ENCODE results near the gene RAB40B. TPM values are rescaled to one million over a fixed set of nuclear protein-coding genes. Genes with fewer than 3 reads are reported as not detected.

The RAB40B gene
- total RNA-seq, 2 experiments from 2014 or later, result 0.42 to 0.52 TPM

DNA sequence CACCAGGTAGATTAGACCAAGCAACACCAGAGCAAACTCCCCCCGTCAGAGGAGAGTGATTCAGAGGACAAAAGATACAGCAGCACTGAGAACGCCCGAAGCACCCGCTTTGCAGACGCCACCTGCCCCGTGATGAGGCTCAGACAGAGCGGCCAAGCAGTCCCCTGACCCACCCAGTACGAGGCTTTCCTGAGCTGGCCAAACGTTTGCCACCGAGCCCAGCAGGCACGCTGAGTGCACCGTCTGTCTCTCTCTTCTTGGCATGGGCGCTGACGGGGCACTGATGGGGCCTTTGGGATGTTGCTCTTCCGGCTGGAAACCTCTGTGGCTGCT is 30.9 kb downstream of the RAB40B start:
- H3K4me1 Mint-ChIP-seq (ENCODE audit: low read depth), result peaks cover 5% of the 10 kb centered on the region
- no peak overlapping the region for H3K27ac Mint-ChIP-seq
- intact Hi-C loops (cut with micrococcal nuclease), result no loop called here
- H3K27me3 Mint-ChIP-seq (ENCODE audit: low read depth), result no peaks in the 10 kb centered on the region
- CTCF ChIA-PET, result interaction anchor here (0.6 kb wide), 1 partner anchor 270 kb away, joined by 3 read pairs; no protein-coding TSS in a partner anchor
- DNase-seq, result no peak
- H3K9me3 Mint-ChIP-seq, result no peaks in the 10 kb centered on the region
- no peaks in the 10 kb centered on the region for H3K36me3 Mint-ChIP-seq (ENCODE audit: low read depth)
- H3K4me3 Mint-ChIP-seq, result no peak overlapping the region

DNA sequence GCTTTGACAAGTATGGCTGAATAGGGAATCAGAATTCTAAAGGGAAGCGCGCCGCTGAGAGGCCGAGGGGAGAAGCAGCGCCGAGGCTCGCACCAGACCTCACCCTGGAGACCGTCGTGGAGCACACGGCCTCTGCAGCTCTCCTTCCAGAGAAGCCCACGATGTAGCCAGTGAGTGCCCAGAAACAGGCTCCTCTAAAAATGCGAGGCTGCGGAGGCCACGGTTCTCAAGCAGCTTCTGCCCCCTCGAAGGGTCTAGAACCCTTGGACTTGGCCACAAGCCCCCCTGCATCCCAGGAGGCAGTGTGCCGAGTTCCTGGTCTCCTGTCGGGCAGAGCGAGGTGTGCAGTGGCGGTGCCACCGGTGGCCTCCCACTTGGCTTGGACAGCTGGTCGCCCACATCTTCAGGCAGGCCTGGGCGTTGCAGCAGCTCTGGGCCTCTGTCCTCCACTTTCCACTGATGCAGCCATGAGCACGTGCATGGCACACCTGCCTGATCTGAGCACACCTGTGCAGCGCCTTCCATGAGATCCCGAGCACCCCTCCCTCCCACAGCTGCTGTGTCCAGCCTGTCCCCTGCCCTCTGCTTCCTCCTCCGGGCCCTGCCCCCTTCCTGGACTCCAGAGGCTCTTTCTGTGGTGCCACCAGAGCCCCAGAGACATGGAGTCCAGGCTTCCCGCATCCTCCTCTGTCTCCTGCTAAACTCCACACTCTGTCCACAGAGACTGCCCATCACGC is 31.4 kb downstream of the RAB40B start:
- Mint-ChIP-seq H3K9me3 (no peaks in the 10 kb centered on the region), H3K27ac (no peak overlapping the region), H3K4me3 (no peak overlapping the region), H3K4me1 (ENCODE audit: low read depth) (peaks cover 5% of the 10 kb centered on the region), H3K27me3 (ENCODE audit: low read depth) (no peaks in the 10 kb centered on the region), H3K36me3 (ENCODE audit: low read depth) (no peaks in the 10 kb centered on the region)
- intact Hi-C loops (cut with micrococcal nuclease), result no loop called here
- no peak for DNase-seq
- CTCF ChIA-PET, result no interaction called here

DNA sequence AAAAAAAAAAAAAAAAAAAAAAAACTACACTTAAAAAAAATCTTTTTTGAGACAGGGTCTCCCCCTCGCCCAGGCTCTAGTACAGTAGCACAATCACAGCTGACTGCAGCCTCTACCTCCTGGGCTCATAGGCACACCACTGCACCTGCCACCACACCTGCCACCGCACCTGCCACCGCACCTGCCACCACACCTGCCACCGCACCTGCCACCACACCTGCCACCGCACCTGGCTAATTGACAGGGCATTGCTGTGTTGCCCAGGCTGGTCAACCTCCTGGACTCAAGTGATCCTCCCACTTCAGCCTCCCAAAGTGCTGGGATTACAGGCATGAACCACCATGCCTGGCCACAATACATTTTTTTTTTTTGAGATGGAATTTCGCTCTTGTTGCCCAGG is 32.6 kb downstream of the RAB40B start:
- H3K27me3 Mint-ChIP-seq (ENCODE audit: low read depth), result no peaks in the 10 kb centered on the region

DNA sequence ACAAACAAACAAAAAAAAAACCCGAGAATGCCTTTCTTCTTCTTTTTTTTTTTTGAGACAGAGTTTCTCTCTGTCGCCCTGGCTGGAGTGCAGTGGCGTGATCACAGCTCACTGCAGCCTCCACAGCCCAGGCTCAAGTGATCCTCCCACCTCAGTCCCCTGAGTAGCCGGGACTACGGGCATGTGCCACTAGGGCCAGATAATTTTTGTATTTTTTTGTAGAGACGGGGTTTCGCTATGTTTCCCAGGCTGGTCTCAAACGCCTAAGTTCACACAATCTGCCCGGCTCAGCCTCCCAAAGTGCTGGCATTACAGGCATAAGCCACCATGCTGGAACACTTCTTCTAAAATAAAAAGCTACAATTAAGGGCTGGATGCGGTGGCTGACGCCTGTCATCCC is 33.3 kb downstream of the RAB40B start:
- CTCF ChIA-PET, result no interaction called here
- Mint-ChIP-seq H3K9me3 (no peaks in the 10 kb centered on the region), H3K27me3 (ENCODE audit: low read depth) (no peaks in the 10 kb centered on the region), H3K4me3 (no peak overlapping the region), H3K4me1 (ENCODE audit: low read depth) (peaks cover 5% of the 10 kb centered on the region), H3K36me3 (ENCODE audit: low read depth) (no peaks in the 10 kb centered on the region), H3K27ac (no peak overlapping the region)
- no peak for DNase-seq
- intact Hi-C loops (cut with micrococcal nuclease), result no loop called here

More for the DNA sequence above, 32.6 kb downstream of the RAB40B start:
- Mint-ChIP-seq H3K4me3 (no peak overlapping the region), H3K9me3 (no peaks in the 10 kb centered on the region), H3K36me3 (ENCODE audit: low read depth) (no peaks in the 10 kb centered on the region), H3K4me1 (ENCODE audit: low read depth) (peaks cover 5% of the 10 kb centered on the region), H3K27ac (no peak overlapping the region)
- CTCF ChIA-PET, result interaction anchor here (1.0 kb wide), 1 partner anchor 109 kb away, joined by 3 read pairs; no protein-coding TSS in a partner anchor
- intact Hi-C loops (cut with micrococcal nuclease), result no loop called here
- no peak for DNase-seq

DNA sequence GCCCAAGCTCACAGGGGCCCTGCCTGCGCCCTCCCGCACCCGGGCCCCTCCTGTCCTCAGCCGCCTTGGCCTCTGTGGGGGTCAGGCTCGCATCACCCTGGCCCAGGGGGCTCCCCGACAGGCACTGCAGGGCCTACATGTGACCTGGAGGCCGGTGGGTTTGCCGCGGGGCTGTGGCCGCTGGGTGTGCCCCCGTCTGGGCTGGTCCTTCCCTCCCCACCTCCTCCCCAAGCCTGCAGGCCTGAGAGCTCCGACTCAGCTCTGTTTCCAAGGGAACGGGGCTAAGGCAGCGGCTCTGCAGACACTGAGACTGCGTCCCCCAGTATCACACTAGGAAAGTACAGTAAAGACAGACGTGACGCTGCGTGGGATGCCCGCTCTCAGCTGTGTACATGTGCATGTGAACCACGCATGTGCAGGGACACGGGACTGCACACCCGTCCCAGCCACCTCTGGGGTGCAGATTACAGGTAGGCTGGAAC is 33.8 kb downstream of the RAB40B start:
- CTCF ChIA-PET, result no interaction called here
- no peak overlapping the region for H3K27ac Mint-ChIP-seq
- DNase-seq, result no peak
- intact Hi-C loops (cut with micrococcal nuclease), result no loop called here
- no peaks in the 10 kb centered on the region for H3K36me3 Mint-ChIP-seq (ENCODE audit: low read depth)
- no peak overlapping the region for H3K4me3 Mint-ChIP-seq
- no peaks in the 10 kb centered on the region for H3K27me3 Mint-ChIP-seq (ENCODE audit: low read depth)
- no peaks in the 10 kb centered on the region for H3K9me3 Mint-ChIP-seq
- H3K4me1 Mint-ChIP-seq (ENCODE audit: low read depth), result peaks cover 5% of the 10 kb centered on the region

DNA sequence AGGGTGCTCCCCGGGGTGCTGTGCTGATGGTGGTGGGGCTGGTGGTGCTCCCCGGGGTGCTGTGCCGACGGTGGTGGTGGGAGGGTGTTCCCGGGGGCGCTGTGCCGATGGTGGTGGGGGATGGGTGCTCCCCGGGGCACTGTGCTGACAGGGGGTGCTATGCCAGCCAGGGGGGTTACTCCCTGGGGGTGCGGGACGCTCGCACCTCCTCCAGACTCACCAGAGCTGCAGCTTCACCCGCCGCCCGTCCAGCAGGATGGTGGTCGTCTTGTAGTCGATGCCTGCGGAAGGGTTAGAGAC is 34.3 kb downstream of the RAB40B start:
- DNase-seq, result no peak
- Mint-ChIP-seq H3K4me3 (no peak overlapping the region), H3K27me3 (ENCODE audit: low read depth) (no peaks in the 10 kb centered on the region), H3K9me3 (no peaks in the 10 kb centered on the region), H3K36me3 (ENCODE audit: low read depth) (no peaks in the 10 kb centered on the region), H3K27ac (no peak overlapping the region), H3K4me1 (ENCODE audit: low read depth) (peaks cover 5% of the 10 kb centered on the region)
- CTCF ChIA-PET, result no interaction called here
- intact Hi-C loops (cut with micrococcal nuclease), result no loop called here

DNA sequence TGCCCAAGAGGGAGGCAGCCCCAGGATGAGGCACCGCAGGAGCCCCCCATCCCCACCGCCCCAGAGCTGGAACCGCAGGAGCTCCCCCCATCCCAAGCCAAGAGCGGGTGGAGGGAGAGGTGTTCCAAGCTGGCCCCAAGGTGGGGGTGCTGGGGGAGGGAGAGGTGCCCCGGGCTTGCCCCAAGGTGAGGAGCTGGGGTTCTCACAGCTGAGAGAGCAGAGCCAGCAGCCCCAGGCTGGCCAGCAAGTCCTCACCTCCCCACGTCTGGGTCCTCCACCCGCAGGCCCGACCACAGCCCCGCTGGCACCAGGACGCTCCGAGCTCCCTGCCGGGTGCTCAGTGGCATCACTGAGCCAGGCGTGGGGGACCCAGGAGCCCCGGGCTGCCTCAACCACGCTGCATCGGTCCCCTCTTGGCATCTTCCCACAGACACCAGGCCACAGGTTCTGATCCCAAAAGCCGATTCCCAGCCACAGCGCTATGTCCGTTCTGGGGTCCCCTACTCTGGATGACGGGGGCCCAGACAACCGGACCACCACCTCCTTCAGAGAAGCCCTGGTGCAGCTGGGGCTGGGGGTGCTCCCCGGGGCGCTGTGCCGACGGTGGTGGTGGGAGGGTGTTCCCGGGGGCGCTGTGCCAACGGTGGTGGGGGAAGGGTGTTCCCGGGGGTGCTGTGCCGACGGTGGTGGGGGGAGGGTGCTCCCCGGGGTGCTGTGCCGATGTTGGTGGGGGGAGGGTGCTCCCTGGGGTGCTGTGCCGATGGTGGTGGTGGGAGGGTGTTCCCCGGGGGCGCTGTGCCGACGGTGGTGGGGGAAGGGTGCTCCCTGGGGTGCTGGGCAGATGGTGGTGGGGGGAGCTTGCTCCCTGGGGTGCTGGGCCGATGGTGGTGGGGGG is 34.9 kb downstream of the RAB40B start:
- CTCF ChIA-PET, result no interaction called here
- no peaks in the 10 kb centered on the region for H3K9me3 Mint-ChIP-seq
- H3K4me1 Mint-ChIP-seq (ENCODE audit: low read depth), result peaks cover 3% of the 10 kb centered on the region
- H3K36me3 Mint-ChIP-seq (ENCODE audit: low read depth), result no peaks in the 10 kb centered on the region
- no peaks in the 10 kb centered on the region for H3K27me3 Mint-ChIP-seq (ENCODE audit: low read depth)
- no peak for DNase-seq
- H3K4me3 Mint-ChIP-seq, result no peak overlapping the region
- H3K27ac Mint-ChIP-seq, result no peak overlapping the region
- intact Hi-C loops (cut with micrococcal nuclease), result no loop called here

DNA sequence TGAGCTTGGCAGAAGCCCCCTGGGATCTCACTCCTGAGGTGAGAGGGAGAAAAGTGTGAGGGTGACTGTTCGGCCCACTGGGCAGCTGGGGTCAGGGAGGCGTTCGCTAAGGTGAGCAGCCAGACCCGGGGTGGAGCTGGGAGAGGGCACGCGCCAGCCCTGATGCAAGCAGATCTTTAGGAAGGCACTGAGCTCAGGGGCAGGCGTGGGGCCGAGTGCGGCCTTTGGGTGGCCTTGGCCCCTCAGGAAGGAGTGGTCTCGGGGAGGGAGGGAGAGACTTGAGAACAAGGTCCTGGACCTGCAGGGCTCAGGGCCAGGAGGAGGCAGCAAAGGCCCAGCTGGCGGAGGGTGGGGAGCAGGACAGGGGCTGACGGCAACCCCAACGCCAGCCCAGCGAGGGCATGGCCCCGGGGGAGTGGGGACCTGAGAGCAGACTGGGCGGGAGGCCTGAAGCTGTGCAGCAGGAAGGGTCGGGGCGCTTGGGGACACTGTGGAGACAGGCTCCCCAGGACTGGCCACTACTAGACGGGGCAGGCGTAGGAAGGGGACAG is 35.7 kb downstream of the RAB40B start:
- H3K4me3 Mint-ChIP-seq, result no peak overlapping the region
- CTCF ChIA-PET, result no interaction called here
- H3K27ac Mint-ChIP-seq, result no peak overlapping the region
- H3K4me1 Mint-ChIP-seq (ENCODE audit: low read depth), result no peaks in the 10 kb centered on the region
- intact Hi-C loops (cut with micrococcal nuclease), result no loop called here
- H3K36me3 Mint-ChIP-seq (ENCODE audit: low read depth), result no peaks in the 10 kb centered on the region
- H3K27me3 Mint-ChIP-seq (ENCODE audit: low read depth), result no peaks in the 10 kb centered on the region
- H3K9me3 Mint-ChIP-seq, result no peaks in the 10 kb centered on the region
- no peak for DNase-seq

DNA sequence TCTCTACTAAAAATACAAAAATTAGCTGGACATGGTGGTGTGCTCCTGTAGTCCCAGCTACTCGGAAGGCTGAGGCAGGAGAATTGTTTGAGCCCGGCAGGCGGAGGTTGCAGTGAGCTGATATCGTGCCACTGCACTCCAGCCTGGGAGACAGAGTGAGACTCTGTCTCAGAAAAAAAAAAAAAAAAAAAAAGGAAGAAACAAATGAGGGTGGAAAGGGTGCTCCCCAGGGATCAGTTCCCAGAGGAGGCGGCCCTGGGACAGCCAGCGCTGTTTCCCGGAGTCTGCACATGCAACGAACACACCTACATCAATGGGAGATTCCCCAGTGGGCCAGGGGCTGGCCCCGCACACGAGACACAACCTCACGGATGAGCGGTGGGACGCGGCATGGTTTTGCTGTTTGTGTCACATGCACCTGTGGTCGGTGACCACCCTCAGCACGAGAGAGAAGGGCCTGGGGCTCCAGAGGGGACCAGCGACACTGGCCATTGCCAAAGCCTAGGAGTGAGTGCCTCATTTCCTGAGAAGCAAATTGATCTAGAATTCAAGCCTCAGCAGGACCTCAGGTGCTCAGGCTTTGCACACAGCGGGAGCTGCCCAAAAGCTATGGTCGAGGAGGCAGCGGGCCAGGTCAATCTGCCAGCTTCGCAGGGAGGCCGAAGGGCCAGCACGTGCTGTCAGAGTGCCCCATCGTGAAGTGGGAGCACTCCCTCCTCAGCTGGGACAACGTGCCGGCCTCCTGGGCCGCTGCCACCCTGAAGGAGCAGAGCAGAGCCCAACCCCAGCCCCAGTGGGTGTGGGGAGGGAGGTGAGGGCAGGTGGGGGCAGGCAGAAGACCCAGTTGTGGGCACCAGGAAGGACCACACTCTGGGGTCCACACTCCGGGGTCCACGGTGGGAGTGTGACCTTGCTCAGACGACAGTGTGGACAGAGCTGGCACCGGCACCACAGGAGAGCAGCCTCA is 36.5 kb downstream of the RAB40B start:
- Mint-ChIP-seq H3K27ac (no peak overlapping the region), H3K9me3 (no peaks in the 10 kb centered on the region), H3K4me3 (no peak overlapping the region), H3K27me3 (ENCODE audit: low read depth) (no peaks in the 10 kb centered on the region), H3K36me3 (ENCODE audit: low read depth) (no peaks in the 10 kb centered on the region), H3K4me1 (ENCODE audit: low read depth) (no peaks in the 10 kb centered on the region)
- CTCF ChIA-PET, result no interaction called here
- intact Hi-C loops (cut with micrococcal nuclease), result no loop called here
- DNase-seq, result no peak

DNA sequence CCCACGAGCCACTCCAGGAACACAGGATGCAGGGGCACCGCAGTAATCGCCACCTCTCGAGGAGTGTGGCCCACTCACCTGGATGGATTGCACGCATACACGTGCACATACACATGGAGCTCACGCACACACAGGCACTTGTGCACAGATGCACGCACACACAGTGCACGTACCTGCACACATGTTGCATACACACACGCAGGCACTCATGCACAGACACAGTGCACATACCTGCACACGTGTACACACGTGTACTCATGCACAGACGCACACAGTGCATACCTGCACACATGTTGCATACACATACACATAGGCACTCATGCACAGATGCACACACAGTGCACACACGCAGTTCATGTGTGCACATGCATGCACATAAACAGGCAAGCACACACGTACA is 38.6 kb downstream of the RAB40B start:
- H3K9me3 Mint-ChIP-seq, result no peaks in the 10 kb centered on the region
- H3K27ac Mint-ChIP-seq, result no peak overlapping the region
- H3K4me1 Mint-ChIP-seq (ENCODE audit: low read depth), result no peaks in the 10 kb centered on the region
- CTCF ChIA-PET, result no interaction called here
- H3K27me3 Mint-ChIP-seq (ENCODE audit: low read depth), result no peaks in the 10 kb centered on the region
- no peak overlapping the region for H3K4me3 Mint-ChIP-seq
- DNase-seq, result no peak
- intact Hi-C loops (cut with micrococcal nuclease), result no loop called here
- no peaks in the 10 kb centered on the region for H3K36me3 Mint-ChIP-seq (ENCODE audit: low read depth)

DNA sequence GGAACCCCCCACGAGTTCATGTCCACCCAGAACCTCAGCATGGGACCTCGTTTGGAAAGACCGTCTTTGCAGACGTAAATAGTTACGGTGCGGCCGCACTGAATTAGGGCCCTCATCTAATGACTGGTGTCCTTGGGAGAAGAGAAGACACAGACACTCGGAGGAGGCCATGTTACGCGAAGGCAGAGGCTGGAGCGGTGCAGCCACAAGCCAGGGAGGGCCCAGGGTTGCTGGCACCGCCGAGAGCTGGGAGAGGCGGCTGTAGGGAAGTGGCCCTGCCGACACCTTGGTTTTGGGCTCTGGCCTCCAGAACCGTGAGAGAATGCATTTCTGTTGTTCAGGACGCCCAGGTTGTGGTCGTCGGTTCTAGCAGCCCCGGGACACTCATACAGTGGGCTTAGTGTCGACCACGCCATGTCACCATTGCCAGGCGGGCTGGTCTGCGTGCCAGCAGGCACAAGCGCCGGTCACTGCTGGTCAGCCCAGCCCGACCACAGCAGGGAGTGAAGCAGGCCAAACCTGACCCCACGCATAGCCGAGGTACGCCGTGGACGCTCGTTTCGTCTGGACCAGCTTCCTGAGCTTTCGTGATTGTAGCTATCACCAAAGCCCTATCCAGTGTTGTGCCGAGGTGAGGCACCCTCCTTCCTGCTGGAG is 39.6 kb downstream of the RAB40B start:
- DNase-seq, result no peak
- H3K4me1 Mint-ChIP-seq (ENCODE audit: low read depth), result no peaks in the 10 kb centered on the region
- H3K27ac Mint-ChIP-seq, result no peak overlapping the region
- intact Hi-C loops (cut with micrococcal nuclease), result no loop called here
- CTCF ChIA-PET, result no interaction called here
- H3K9me3 Mint-ChIP-seq, result no peaks in the 10 kb centered on the region
- H3K36me3 Mint-ChIP-seq (ENCODE audit: low read depth), result no peaks in the 10 kb centered on the region
- no peaks in the 10 kb centered on the region for H3K27me3 Mint-ChIP-seq (ENCODE audit: low read depth)
- no peak overlapping the region for H3K4me3 Mint-ChIP-seq

DNA sequence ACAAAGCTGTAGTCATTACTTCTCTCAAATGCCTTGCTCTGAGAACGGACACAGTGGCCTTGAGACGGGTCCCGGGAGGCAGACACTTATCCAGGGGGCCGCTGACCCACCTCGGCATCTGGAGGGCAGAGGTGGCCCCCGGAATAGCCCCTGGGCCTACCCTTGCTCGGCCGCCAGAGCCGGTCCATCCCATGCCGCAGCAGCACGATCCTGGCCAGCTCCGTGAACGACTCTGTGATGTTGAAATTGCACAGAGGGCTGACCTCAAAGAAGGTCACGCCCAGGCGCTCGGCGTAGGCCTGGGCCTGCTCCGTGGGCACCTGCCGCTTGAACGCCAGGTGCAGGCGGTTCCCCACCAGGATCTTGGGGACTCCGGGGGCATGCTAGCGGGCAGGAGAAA is 40.2 kb downstream of the RAB40B start:
- no peaks in the 10 kb centered on the region for H3K36me3 Mint-ChIP-seq (ENCODE audit: low read depth)
- CTCF ChIA-PET, result no interaction called here

More for the DNA sequence above, 40.2 kb downstream of the RAB40B start:
- intact Hi-C loops (cut with micrococcal nuclease), result no loop called here
- Mint-ChIP-seq H3K9me3 (no peaks in the 10 kb centered on the region), H3K27me3 (ENCODE audit: low read depth) (no peaks in the 10 kb centered on the region), H3K4me3 (no peak overlapping the region), H3K27ac (no peak overlapping the region), H3K4me1 (ENCODE audit: low read depth) (no peaks in the 10 kb centered on the region)
- DNase-seq, result no peak

All from activated naive CD4-positive, alpha-beta T cell treated with anti-CD3 and anti-CD28 coated beads for 36 hours (primary cell).